Measurements from ENCODE around the gene CDCP1.

Gene CDCP1

DNA sequence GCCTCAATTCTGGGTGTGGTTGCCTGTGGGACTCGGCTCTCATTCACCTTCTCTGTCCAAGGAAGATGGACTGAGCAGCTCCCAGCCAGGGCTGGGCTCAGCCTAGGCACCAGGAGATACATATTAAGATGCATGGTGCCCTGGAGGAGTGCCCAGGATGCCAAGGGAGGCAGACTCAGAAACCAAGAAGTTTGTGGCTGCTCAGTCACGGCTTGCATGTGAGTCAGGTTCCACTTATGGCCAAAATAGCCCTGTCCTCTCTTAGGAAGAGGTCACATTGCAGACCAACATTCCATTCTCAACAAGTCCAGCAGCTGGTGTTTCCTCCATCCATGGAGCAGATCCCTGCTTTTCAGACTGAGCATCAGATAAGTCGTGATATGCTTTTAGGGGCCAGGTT lies 21.8 kb downstream of the CDCP1 start:
- DNase-seq (ENCODE audit: low spot score) = no peak
- TF ChIP-seq, protein P1, sequence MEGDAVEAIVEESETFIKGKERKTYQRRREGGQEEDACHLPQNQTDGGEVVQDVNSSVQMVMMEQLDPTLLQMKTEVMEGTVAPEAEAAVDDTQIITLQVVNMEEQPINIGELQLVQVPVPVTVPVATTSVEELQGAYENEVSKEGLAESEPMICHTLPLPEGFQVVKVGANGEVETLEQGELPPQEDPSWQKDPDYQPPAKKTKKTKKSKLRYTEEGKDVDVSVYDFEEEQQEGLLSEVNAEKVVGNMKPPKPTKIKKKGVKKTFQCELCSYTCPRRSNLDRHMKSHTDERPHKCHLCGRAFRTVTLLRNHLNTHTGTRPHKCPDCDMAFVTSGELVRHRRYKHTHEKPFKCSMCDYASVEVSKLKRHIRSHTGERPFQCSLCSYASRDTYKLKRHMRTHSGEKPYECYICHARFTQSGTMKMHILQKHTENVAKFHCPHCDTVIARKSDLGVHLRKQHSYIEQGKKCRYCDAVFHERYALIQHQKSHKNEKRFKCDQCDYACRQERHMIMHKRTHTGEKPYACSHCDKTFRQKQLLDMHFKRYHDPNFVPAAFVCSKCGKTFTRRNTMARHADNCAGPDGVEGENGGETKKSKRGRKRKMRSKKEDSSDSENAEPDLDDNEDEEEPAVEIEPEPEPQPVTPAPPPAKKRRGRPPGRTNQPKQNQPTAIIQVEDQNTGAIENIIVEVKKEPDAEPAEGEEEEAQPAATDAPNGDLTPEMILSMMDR (IDR thresholded peaks at IDR 0.05; ENCODE audit: borderline replicate concordance, control extremely low read depth, extremely low read depth, insufficient read depth, missing control alignments) = no peak
- in situ Hi-C loops (cut with MboI; ENCODE audit: low sequenced_read_pairs, unreplicated experiment) = no loop called here

DNA sequence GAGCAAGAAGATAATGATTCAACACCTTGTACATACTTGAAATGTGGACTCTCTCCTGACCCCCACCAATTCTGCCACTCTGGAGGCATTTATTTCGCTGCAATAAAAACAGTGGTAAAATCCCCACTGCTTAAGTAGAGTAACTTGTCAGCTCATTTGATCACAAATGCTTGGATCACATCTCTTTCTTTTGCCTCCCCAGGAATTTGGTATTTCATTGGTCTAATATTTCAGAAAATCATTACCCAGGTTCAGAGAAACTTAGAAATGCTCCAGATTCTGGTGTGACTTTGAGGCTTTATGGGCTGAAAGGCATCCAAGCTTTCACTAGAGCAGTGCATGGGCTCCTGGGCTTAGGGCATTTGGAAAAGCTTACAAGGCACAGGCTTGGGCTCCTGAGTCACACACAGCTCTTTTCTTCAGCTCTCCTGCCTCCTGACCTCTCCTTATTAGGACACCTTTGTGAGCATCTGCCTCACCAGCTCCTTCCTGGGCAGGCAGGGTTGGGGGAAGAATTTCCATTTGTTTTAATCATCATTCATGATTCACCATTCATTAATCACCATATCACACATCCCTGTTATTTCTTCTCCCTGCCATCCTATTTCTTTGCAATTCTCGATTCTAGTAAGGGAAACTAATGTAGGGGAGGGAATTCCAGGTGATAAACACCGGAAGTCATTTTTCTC lies 22.5 kb downstream of the CDCP1 start:
- in situ Hi-C loops (cut with MboI; ENCODE audit: low sequenced_read_pairs, unreplicated experiment) = no loop called here
- no peak for DNase-seq (ENCODE audit: low spot score)
- TF ChIP-seq, protein P1 (IDR thresholded peaks at IDR 0.05; ENCODE audit: borderline replicate concordance, control extremely low read depth, extremely low read depth, insufficient read depth, missing control alignments) = no peak

DNA sequence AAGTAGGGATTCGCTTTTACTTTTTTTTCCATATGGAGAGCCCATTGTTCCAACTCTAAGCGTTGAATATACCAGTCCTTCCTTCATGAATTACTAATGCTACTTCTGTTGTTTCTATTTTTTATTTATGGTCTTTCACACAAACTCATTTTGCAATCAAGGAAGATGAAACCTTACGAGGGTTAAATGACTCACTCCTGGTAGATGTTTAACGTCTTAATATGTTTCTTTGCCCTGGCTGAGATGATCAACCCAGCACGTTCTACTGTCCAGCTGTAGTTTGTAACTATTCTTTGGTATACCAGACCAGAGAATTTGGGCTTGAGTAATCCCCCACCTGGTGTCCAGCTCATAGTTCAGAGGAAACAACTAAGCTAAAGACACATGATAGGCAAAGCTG lies 23.1 kb downstream of the CDCP1 start:
- DNase-seq (ENCODE audit: low spot score) = no peak
- in situ Hi-C loops (cut with MboI; ENCODE audit: low sequenced_read_pairs, unreplicated experiment) = no loop called here

DNA sequence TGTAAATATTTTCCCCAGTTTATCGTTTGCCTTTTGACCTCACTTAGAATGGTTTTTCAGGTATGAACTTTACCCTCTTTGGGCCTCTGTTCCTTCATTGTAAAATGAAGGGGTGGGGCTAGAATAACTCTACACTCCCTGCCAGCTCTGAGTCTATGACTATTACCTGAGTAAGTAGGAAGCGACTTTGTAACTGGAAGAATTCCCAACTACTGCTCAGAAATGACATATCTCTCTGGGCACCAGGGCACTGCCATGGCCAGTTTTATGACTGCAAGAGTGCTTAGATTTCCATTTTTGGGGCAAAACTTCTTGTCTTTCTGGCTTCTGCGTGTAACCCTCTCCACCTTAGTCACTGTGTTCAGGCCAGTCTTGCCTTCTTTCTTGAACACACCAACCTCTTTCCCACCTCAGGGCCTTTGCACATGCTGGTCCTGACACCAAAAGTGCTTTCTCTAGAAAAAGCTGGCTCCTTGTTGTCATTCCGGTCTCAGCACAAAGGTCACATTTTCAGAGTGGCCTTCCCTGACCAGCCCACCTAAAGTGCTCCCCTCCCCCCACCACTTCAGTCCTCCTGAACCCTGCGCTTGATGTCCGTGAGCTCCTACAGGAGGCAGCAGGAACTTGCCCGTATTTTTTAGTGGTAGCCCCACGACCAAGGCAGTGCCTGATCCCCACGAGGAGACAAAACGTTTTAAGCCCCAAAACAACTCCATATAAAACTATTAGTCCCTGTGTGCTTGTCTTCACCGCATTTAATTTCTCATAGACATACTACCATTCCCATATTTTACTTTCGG lies 25.6 kb downstream of the CDCP1 start:
- TF ChIP-seq, protein P1 (IDR thresholded peaks at IDR 0.05; ENCODE audit: borderline replicate concordance, control extremely low read depth, extremely low read depth, insufficient read depth, missing control alignments) = no peak
- no peak for DNase-seq (ENCODE audit: low spot score)
- in situ Hi-C loops (cut with MboI; ENCODE audit: low sequenced_read_pairs, unreplicated experiment) = no loop called here

More for the DNA sequence above, 23.1 kb downstream of the CDCP1 start:
- TF ChIP-seq, protein P1 (IDR thresholded peaks at IDR 0.05; ENCODE audit: borderline replicate concordance, control extremely low read depth, extremely low read depth, insufficient read depth, missing control alignments) = no peak

DNA sequence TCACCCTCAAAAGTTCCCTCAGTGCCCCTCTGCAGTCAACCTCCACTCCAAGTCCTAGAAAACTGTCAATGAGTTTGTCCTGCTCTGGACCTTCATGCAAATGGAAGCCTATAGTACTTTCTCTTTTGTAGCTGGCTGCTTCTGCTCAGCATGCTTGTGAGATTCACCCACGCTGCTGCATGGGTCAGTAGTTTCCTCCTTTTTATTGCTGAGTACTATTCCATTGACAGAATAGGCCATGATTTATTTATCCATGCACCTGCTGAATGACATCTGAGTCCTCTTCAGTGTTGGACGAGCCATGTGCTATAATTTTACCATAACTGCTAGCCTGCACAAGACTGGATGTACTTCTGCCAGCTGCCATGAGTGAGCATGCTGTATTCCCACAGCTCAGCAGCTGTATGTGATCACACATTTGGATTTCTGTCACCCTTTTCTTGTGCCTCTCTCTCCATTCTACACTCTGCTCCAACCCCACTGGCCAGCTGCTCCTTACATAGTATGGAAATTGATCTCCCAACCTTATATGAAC lies 26.3 kb downstream of the CDCP1 start:
- no peak for DNase-seq (ENCODE audit: low spot score)
- in situ Hi-C loops (cut with MboI; ENCODE audit: low sequenced_read_pairs, unreplicated experiment) = no loop called here
- TF ChIP-seq, protein P1 (IDR thresholded peaks at IDR 0.05; ENCODE audit: borderline replicate concordance, control extremely low read depth, extremely low read depth, insufficient read depth, missing control alignments) = no peak

DNA sequence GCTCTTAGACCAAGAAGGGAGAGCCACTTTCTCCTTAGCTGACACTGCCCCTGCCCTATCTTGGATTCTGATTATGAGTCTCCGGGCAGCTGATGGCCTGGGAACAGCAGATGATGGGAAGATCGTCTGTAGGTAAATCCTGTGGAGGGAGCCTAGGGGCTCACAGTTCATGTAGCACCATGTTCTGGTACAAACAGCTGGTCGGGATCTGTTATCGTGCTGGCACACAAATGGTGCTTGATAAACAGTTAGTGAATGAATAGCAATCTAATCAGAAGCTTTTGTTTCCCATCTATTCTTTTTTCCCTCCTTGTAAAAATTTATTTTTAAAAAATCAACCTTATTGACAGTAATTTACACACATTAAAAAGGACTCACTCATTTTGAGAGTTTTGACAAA lies 26.8 kb downstream of the CDCP1 start:
- DNase-seq (ENCODE audit: low spot score) = no peak
- TF ChIP-seq, protein P1 (IDR thresholded peaks at IDR 0.05; ENCODE audit: borderline replicate concordance, control extremely low read depth, extremely low read depth, insufficient read depth, missing control alignments) = no peak
- in situ Hi-C loops (cut with MboI; ENCODE audit: low sequenced_read_pairs, unreplicated experiment) = no loop called here
